ENCODE measurements around the gene CD164.
"Not testable (repeated sequence)": the region's sequence is repeated elsewhere in the genome, so short reads cannot be mapped to it uniquely, and the experiment has no call there.

Gene CD164

DNA sequence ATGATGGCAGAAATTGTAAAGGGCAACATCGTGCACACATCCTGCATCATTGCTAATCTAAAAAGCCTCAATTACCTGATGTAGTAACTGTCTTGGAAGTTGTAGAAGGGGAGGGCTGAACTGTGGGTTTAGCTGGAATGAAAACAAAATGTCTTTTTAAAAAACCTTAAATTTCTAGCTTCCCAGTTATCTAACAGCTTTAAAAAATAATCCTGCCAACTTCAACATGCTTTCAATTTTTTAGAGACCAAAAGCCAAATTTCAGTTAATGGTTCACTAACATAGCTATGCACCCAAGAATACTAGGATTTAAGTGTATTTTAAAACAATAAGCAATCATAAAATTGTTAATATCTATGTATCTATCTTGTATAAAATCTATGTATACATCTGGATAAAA, 11.9 kb downstream of the CD164 start:
- no peak overlapping the region for H3K4me3 ChIP-seq (ENCODE audit: low read depth, low read length)
- TF ChIP-seq CTCF (IDR thresholded peaks at IDR 0.05; ENCODE audit: control insufficient read depth, extremely low read depth, insufficient read depth): no peak
- no peak for DNase-seq (ENCODE audit: low read depth)

GRCh38 chr6:109369728-109370127, 12.5 kb downstream of the CD164 start:
- DNase-seq (ENCODE audit: low read depth): no peak
- no peak overlapping the region for H3K4me3 ChIP-seq (ENCODE audit: low read depth, low read length)
- TF ChIP-seq CTCF (IDR thresholded peaks at IDR 0.05; ENCODE audit: control insufficient read depth, extremely low read depth, insufficient read depth): no peak

DNA sequence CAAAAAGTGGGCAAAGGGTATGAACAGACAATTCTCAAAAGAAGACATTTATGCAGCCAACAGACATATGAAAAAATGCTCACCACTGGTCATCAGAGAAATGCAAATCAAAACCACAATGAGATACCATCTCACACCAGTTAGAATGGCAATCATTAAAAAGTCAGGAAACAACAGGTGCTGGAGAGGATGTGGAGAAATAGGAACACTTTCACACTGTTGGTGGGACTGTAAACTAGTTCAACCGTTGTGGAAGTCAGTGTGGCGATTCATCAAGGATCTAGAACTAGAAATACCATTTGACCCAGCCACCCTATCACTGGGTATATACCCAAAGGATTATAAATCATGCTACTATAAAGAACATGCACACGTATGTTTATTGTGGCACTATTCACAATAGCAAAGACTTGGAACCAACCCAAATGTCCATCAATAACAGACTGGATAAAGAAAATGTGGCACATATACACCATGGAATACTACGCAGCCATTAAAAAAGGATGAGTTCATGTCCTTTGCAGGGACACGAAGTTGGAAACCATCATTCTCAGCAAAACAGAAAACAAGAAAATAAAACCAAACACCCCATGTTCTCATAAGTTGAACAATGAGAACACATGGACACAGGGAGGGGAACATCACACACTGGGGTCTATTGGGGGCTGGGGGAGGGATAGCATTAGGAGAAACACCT, 17.7 kb downstream of the CD164 start:
- not testable (repeated sequence) for H3K4me3 ChIP-seq (ENCODE audit: low read depth, low read length)

GRCh38 chr6:109363753-109364152, 18.5 kb downstream of the CD164 start:
- no peak for DNase-seq (ENCODE audit: low read depth)
- no peak overlapping the region for H3K4me3 ChIP-seq (ENCODE audit: low read depth, low read length)
- TF ChIP-seq CTCF (IDR thresholded peaks at IDR 0.05; ENCODE audit: control insufficient read depth, extremely low read depth, insufficient read depth): no peak

More for the DNA sequence above, 17.7 kb downstream of the CD164 start:
- DNase-seq (ENCODE audit: low read depth): not testable (repeated sequence)

GRCh38 chr6:109362102-109362884, 20.0 kb downstream of the CD164 start:
- TF ChIP-seq CTCF (IDR thresholded peaks at IDR 0.05; ENCODE audit: control insufficient read depth, extremely low read depth, insufficient read depth): no peak
- no peak overlapping the region for H3K4me3 ChIP-seq (ENCODE audit: low read depth, low read length)

GRCh38 chr6:109360791-109361190, 21.5 kb downstream of the CD164 start:
- no peak for TF ChIP-seq CTCF (IDR thresholded peaks at IDR 0.05; ENCODE audit: control insufficient read depth, extremely low read depth, insufficient read depth)
- no peak for DNase-seq (ENCODE audit: low read depth)
- no peak overlapping the region for H3K4me3 ChIP-seq (ENCODE audit: low read depth, low read length)

More at GRCh38 chr6:109362102-109362884, 20.0 kb downstream of the CD164 start:
- DNase-seq (ENCODE audit: low read depth): no peak

DNA sequence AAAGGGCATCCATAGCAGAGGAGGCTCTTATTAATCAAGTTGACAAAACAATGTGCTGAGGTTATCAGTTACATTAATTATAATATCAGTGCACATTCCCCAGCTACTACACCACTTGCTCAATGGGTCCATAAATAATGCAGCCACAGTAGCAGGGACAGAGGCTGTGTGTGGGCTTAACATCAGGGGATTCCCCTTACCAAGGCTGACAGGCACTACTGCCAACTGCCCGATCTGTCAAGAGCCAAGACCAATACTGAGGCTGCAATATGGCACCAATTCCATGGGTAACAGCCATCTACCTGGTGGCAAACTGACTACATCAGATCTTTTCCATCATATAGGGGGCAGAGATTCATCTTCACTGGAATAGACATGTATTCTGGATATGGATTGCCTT, 22.0 kb downstream of the CD164 start:
- H3K4me3 ChIP-seq (ENCODE audit: low read depth, low read length): no peak overlapping the region
- DNase-seq (ENCODE audit: low read depth): no peak
- TF ChIP-seq CTCF (IDR thresholded peaks at IDR 0.05; ENCODE audit: control insufficient read depth, extremely low read depth, insufficient read depth): no peak
